Natural killer cell (primary cell): ENCODE data around the gene SLC26A3. TPM values are rescaled to one million over a fixed set of nuclear protein-coding genes. Genes with fewer than 3 reads are reported as not detected.

Experiments
- ATAC-seq, 3 donors: fragments of 150-1000 bp in 2 of 3; fragments of 200-7000 bp in 1 of 3; cut with Tn5 transposase; 1 replicate in 1 of 3; 2 replicates in 2 of 3; pipeline ENCODE4 v1.10.0; 2021; ENCODE audit warnings: mild to moderate bottlenecking in 2 of 3, moderate library complexity in 2 of 3
- DNase-seq, 2 donors: peaks; one replicate each; pipeline versions ENCODE4 v3.0.0 to v3.0.0-alpha.2; 2013 to 2021; ENCODE audit warnings: mixed read lengths in 1 of 2
- H3K27ac ChIP-seq: one replicate; pipeline ENCODE4 v1.5.1; 2013; ENCODE audit warnings: mild to moderate bottlenecking, low read length
- H3K27me3 ChIP-seq: one replicate; pipeline ENCODE4 v1.6.1; 2013; ENCODE audit warnings: low read length; ENCODE audit not compliant: control insufficient read depth, insufficient read depth
- H3K36me3 ChIP-seq: one replicate; pipeline ENCODE4 v1.6.1; 2013; ENCODE audit warnings: low read length; ENCODE audit not compliant: control insufficient read depth, insufficient read depth
- H3K4me1 ChIP-seq: one replicate; pipeline ENCODE4 v1.6.1; 2013; ENCODE audit warnings: low read length; ENCODE audit not compliant: control insufficient read depth, insufficient read depth
- H3K4me3 ChIP-seq: one replicate; pipeline ENCODE4 v1.5.1; 2013; ENCODE audit warnings: low read length
- H3K9me3 ChIP-seq: one replicate; pipeline ENCODE4 v1.6.1; 2013; ENCODE audit warnings: low read length; ENCODE audit not compliant: control insufficient read depth, insufficient read depth
- H3K27ac Mint-ChIP-seq, 2 donors: one replicate each; pipeline ENCODE4 v1.8.0; 2022; ENCODE audit warnings: mild to moderate bottlenecking in 2 of 2, mixed read lengths in 2 of 2, moderate library complexity in 1 of 2
- H3K27me3 Mint-ChIP-seq, 2 donors: one replicate each; pipeline ENCODE4 v1.8.0; 2022; ENCODE audit warnings: low read depth in 2 of 2, mixed read lengths in 2 of 2
- H3K36me3 Mint-ChIP-seq: one replicate; pipeline ENCODE4 v1.8.0; 2022; ENCODE audit warnings: mixed read lengths
- H3K4me1 Mint-ChIP-seq, 2 donors: one replicate each; pipeline ENCODE4 v1.8.0; 2022; ENCODE audit warnings: mixed read lengths in 2 of 2
- H3K4me3 Mint-ChIP-seq: one replicate; pipeline ENCODE4 v1.8.0; 2022; ENCODE audit warnings: mild to moderate bottlenecking, moderate library complexity, mixed read lengths
- H3K9me3 Mint-ChIP-seq, 2 donors: one replicate each; pipeline ENCODE4 v1.8.0; 2022; ENCODE audit warnings: mixed read lengths in 2 of 2
- WGBS: methylation state at CpG from one replicate; pipeline ENCODE4 v1.1.7; 2013; ENCODE audit warnings: missing lambda C conversion rate; ENCODE audit not compliant: insufficient coverage; 5-methylcytosine and 5-hydroxymethylcytosine counted together
- intact Hi-C: fragments of 100-400 bp; cut with micrococcal nuclease; formaldehyde crosslinking; loops from one replicate; pipeline ENCODE4 v1.14.2; 2022
- total RNA-seq, 4 donors: library from RNA; stranded (reverse); fragments of 120-200 nt in 1 of 4; gene quantifications; one replicate each; pipeline versions ENCODE4 v1.2.3 to v1.2.4, GENCODE V29; 2013 to 2022
- TF ChIP-seq, protein P1 (sequence below): fragments of 200-600 bp; IDR thresholded peaks from one replicate; pipeline ENCODE4 v1.8.0; 2022; ENCODE audit warnings: antibody characterized with exemption

SLC26A3 gene
- total RNA-seq, 3 donors from 2014 or later (not counting 1 experiment from before 2014, with no cell fraction given): not detected

DNA sequence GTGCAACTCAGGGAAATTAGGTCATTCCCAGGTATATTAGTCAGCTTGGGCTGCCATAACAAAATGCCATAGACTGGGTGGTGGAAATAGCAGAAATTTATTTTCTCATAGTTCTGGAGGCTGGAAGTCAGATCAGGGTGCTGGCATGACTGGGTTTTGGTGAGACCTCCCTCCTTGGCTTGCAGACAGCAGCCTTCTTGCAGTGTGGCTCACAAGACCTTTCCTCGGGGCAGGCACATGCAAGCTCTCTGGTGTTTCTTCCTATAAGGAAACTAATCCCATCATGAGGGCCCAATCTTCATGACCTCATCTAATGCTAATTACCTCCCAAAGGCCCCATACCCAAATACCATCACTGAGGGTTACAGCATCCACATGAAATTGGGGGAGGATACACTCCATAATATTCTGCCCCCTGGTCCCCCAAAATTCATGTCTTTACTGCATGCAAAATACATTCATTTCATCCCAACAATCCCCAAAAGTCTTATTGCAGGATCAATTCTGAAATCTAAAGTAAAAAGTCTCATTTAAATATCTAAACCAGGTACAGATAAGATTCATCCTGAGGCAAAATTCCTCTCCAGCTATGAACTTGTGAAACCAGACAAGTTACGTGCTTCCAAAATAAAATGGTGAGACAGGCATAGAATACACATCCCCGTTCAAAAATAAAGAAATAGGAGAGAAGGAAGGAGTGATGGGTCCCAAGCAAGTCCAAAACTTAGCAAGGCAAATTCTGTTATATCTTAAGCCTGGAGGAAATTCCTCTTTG lies 76.5 kb downstream of the SLC26A3 start:
- DNase-seq (no peak), ATAC-seq (no peak)
- Mint-ChIP-seq H3K27ac (no peak overlapping the region), H3K9me3 (no peaks in the 10 kb centered on the region), H3K4me1 (no peaks in the 10 kb centered on the region), H3K36me3 (no peaks in the 10 kb centered on the region), H3K27me3 (peaks cover 12 to 19% of the 10 kb centered on the region in 2 donors), H3K4me3 (no peak overlapping the region)
- intact Hi-C loops: loop anchor here (5.0 kb wide), 2 partner anchors 579 to 934 kb away; no protein-coding TSS in a partner anchor
- H3K36me3 ChIP-seq: no peaks in the 10 kb centered on the region
- H3K27ac ChIP-seq: no peak overlapping the region
- H3K4me1 ChIP-seq: no peaks in the 10 kb centered on the region
- 92% methylated on average over 3 of the region's 3 CpGs for WGBS
- H3K4me3 ChIP-seq: no peak overlapping the region
- no peaks in the 10 kb centered on the region for H3K9me3 ChIP-seq
- H3K27me3 ChIP-seq: no peaks in the 10 kb centered on the region
- TF ChIP-seq, protein P1, sequence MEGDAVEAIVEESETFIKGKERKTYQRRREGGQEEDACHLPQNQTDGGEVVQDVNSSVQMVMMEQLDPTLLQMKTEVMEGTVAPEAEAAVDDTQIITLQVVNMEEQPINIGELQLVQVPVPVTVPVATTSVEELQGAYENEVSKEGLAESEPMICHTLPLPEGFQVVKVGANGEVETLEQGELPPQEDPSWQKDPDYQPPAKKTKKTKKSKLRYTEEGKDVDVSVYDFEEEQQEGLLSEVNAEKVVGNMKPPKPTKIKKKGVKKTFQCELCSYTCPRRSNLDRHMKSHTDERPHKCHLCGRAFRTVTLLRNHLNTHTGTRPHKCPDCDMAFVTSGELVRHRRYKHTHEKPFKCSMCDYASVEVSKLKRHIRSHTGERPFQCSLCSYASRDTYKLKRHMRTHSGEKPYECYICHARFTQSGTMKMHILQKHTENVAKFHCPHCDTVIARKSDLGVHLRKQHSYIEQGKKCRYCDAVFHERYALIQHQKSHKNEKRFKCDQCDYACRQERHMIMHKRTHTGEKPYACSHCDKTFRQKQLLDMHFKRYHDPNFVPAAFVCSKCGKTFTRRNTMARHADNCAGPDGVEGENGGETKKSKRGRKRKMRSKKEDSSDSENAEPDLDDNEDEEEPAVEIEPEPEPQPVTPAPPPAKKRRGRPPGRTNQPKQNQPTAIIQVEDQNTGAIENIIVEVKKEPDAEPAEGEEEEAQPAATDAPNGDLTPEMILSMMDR: no peak

DNA sequence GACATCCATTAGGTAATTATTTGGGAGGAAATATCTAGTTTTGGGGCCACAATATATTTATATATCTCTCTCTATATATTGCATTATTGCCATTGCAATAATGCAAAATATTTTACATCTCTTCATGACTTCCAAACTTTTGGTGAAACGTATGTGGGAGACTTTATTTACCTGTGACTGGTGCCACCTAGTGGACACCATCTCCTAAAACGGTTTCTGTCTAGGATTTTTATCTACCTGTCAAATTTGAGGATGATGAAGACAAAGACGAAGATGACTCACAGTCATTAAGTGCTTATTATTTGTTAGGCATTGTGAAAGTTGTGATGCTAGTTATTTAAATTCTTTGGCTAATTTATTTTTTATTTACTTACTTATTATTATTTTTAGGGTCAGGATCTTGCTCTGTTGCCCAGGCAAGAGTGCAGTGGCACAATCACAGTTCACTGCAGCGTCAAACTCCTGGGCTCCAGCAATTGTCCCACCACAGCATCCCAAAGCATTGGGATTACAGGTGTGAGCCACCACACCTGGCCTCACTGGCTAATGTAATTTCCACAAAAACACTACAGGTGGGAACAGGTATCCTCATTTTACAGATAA lies 77.8 kb downstream of the SLC26A3 start:
- Mint-ChIP-seq H3K4me3 (no peak overlapping the region), H3K36me3 (no peaks in the 10 kb centered on the region), H3K27me3 (peaks cover 16 to 19% of the 10 kb centered on the region in 2 donors), H3K27ac (no peak overlapping the region), H3K4me1 (no peaks in the 10 kb centered on the region), H3K9me3 (no peaks in the 10 kb centered on the region)
- no peaks in the 10 kb centered on the region for H3K4me1 ChIP-seq
- peak in 1 of 3 donors; percentile 45 for ATAC-seq
- H3K36me3 ChIP-seq: no peaks in the 10 kb centered on the region
- peak in 1 of 2 donors; percentile 83 for DNase-seq
- H3K9me3 ChIP-seq: no peaks in the 10 kb centered on the region
- no peak overlapping the region for H3K4me3 ChIP-seq
- WGBS: 31% methylated on average over 4 of the region's 4 CpGs
- intact Hi-C loops: loop anchor here (1.0 to 5.0 kb wide), 3 partner anchors 262 to 933 kb away; no protein-coding TSS in a partner anchor
- H3K27me3 ChIP-seq: no peaks in the 10 kb centered on the region
- H3K27ac ChIP-seq: no peak overlapping the region
- TF ChIP-seq, protein P1: peak; percentile 72

DNA sequence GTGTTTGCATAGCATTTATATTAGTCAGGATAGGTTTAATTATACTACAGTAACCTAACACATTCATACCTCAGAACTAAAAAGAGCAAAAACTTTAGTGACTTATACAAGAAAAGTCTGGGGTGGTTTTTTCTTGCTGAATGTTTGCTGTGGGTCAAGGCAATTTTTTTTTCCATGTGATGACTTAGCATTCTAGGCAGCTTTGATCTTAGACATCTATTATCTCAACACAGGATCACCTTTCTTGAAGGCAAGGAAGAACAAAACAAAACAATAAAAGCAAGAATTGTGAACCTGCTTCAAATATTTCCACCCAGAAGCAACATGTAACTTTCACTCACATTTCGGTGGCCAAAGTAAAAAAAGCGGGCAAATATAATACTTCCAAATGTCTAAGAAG lies 79.8 kb downstream of the SLC26A3 start:
- ATAC-seq (no peak), DNase-seq (no peak)
- H3K27ac Mint-ChIP-seq: no peak overlapping the region
- H3K27me3 Mint-ChIP-seq: peaks cover 11 to 21% of the 10 kb centered on the region in 2 donors
- Histone ChIP-seq H3K4me3 (no peak overlapping the region), H3K4me1 (no peaks in the 10 kb centered on the region), H3K27me3 (no peaks in the 10 kb centered on the region), H3K9me3 (no peaks in the 10 kb centered on the region), H3K27ac (no peak overlapping the region), H3K36me3 (no peaks in the 10 kb centered on the region)
- WGBS: 70% methylated on average over 2 of the region's 2 CpGs
- no peaks in the 10 kb centered on the region for H3K36me3 Mint-ChIP-seq
- no peak overlapping the region for H3K4me3 Mint-ChIP-seq
- no peaks in the 10 kb centered on the region for H3K4me1 Mint-ChIP-seq
- TF ChIP-seq, protein P1: no peak
- intact Hi-C loops: no loop called here
- H3K9me3 Mint-ChIP-seq: no peaks in the 10 kb centered on the region
